ENCODE results near the gene TMA7B.
A peak's percentile ranks its signal among the peaks of the same experiment; 100 is the strongest.

The TMA7B gene

DNA sequence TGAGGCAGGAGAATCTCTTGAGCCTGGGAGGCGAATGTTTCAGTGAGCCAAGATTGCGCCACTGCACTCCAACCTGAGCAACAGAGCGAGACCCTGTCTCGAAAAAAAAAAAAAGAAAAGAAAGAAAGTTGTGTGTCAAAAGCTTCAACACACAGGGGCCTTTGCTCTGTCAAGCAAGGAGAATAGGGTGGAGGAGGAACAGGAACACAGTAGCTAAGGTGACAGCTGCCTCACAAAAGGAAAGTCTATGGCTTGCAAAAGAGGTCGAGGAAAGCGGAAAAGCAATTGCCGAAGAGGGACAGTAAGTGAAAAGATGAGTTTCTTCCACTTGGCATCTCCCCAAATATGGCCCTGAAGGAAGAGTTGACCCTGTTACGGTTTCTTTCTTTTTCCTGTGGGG, 26.5 kb upstream of the TMA7B start:
- DNase-seq: no peak

DNA sequence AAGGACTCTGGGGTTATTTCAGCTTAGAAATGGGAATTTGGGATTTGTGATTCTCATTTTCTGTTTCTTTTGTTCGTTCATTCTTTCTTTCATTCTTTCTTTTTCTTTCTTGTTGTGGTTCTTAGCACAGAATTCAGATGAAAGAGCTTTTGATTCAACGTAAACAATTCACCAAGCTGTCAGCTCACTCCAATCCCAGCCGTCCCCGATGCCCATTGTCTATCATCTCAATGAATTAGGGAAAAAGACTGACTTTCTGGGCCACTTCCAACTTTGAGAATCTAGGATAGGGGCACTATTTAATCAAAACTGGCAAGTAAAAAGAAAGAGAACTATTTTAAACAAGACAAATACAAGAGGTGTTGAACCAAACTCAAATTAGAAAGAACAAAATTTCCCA, 25.1 kb upstream of the TMA7B start:
- DNase-seq: no peak

DNA sequence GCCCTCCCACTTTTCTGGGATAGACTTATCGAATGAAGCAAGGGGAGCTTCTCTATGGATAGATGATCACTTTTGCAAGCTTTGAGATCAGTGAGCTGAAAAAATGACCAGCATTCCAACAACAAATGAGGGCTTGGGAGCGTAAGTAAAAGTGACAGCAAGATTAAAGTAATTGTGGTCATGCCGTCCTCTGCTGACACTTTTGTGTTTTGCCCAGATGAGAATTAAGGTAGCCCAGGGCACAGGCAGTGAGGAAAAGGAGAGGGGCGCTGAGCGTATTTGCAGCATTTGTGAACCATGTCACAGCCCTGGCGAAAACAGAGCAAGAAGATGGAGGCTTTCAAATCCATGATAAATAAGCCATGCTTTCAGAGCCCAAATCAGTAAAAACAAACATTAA, 24.6 kb upstream of the TMA7B start:
- DNase-seq: no peak

DNA sequence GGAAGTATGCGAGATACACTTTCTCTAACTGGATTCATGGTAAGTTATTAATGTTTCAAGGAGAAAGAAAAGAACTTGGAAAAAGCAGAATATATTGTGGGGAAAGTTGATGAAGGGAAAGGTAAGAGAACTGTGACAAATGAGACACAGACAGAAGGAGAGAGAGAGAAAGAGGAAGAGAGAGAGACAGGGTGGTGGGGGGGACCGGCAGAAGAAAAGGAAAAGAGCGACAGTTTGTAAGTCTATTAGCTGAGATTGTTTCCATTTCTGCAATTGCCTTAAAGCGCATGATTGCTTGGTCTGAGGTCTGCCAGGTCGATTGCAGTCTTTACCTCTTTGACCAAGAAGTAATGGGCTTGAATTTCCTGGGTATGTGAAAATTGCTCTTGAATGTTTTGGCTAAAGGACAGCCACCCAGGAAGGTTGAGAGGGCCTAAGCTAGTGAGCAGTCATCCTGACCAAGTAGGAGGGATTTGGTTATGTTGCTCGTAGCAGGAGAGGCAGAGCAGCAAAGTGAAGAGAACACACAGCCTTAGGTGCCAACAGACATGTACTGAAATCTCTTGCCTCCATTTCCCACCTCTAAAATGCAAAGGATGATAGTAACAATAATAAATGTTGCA, 23.6 kb upstream of the TMA7B start:
- DNase-seq: no peak

DNA sequence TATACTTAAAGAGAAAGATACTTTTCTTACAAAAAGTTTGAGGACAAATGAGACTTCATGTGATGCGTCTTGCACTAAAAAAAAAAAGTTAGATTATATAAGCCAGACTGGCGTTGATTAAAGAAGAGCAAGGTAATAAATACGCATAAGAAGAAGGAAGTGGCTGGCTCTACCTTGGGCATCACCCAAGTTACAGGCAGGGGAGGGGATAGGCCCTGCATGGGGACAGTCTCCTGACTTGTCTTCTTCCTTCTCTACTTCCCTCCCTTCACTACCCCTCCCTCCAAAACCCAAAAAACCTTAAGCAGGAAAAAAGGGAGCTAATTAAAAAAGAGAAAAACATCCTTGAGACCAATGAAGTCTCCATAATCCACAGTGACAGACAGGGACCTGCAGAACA, 22.3 kb upstream of the TMA7B start:
- no peak for DNase-seq

DNA sequence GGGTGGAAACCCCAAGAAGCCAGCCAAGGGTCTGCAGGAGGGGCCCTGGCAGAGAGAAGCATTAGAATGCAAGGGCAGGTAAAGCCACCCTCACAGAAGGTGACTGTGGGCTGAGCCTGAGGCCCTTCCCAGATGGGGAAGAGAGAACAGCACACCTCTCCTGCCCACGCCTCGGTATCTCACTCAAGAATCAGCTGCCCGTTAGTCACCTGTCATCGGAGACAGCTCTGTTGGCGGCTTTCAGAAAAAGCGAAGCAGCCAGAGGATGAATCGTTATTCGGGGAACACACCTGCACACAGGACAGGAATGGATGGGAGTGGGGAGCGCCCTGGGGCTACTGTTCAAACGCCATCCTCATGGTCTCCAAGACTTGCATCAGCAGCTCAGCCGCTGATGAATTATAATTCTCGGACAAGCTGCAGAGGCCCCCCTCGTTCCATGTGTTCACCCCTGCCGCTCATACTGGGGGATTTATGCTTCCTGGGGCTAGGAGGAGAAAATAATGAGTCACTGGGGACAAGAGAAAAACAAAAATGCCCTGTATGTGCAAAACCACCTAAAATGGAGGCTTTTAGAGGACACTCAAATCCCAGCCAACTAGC, 21.6 kb upstream of the TMA7B start:
- peak; percentile 39 for DNase-seq

DNA sequence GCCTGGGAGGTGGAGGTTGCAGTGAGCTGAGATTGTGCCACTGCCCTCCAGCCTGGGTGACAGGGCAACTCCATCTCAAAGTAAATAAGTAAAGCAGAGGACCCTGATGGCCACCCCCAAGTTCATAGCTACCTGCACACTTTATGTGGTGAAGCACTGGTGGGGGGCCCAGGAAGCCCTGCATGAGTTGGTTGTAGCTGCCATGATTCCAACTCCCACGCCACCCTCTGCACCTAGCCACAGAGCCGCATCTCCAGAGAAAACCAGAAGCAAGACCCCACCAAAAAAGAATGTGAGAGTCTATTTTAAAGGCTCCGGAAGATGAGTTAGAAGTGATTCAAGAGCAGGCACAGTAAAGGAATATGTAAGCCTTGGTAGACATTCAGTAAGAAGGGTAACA, 20.4 kb upstream of the TMA7B start:
- no peak for DNase-seq

DNA sequence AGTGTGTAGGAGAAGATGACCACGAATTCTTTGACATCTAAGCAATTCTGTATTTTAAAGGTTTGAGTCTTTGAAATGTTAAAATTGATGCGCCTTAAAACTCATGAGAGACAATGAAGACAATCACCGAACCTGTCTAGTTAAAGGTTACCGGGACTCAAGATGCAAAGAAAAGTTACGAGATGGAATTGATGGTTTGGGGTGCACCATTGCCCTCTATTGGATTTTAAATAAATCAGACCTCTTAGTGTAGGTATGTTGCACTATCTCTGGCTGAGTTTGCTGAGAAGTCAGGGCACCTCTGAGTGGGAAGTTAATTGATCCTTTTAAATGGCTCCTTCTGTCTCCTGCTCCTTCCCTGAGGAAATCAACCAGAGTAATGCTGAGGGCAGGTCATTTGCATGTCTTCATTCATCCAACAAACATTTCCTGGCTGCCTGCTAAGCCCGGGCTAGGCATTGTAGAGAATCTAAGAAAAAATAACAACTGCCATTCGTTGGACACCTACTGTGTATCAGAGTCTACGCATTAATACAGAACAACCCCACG, 19.4 kb upstream of the TMA7B start:
- DNase-seq: no peak

DNA sequence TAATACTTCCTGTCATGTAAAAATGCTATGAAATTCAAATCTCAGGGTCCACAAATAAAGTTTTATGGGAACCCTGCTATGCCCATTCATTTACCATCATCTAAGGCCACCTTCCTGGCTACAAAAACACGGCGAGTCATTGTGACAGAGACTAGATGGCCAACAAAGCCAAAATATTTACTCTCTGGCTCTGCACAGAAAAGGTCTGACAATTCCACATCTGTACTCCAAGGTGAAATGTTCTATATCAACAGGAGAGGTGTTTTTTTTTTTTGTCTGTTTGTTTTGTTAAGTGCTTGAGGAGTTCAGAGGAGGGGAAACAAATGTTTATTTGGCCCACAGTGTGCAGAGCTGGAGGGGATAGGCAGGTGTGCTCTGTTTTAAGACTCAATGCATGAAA, 18.6 kb upstream of the TMA7B start:
- no peak for DNase-seq

DNA sequence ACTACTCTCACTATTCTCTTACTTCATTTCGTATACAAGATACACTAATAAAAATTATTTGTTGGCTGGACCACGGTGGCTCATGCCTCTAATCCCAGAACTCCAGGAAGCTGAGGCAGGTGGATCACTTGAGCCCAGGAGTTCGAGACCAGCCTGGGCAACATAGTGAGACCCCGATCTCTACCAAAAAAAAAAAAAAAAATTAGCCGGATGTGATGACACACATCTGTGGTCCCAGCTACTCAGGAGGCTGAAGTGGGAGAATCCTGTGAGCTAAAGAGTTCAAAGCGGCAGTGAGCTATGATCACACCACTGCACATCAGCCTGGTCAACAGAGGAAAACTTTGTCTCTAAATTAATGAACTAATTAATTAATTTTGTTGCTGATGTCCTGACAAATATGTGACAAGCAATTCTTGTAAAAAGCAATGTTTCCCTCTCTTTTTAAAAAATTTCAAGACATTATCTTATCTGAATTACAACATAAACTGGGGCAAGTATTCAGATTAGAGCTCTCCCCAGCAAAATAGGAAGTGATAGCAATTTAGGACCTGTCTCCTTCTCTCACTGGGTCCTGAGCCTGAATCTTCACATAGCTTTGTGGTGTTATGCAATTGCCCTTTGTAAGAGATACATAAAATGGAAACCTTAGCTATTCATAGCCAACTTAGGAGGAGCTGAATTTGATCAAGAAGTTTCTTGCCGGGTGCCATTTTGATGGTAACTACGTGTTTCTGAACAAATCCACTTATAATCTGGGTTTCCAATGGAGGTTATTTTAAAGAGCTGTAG, 17.6 kb upstream of the TMA7B start:
- no peak for DNase-seq

DNA sequence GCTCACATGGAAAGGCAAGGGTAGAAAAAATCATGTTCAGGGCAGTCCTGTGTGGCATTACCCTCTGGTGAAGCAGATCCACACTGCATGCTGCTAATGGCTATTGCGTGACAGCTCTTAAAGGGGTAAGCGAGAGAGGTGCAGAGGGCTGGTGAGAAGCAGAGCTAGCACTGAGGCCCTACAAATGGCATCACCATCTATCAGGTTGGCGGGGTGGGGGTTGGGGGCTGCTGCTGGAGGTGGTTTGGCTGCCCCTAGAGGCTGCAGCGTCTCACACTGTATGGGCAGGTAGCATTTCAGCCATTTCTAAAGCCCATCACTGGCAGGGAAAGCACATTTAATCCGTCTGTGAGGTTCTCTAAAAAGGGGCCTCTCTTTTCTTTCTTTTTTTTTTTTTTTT, 16.9 kb upstream of the TMA7B start:
- DNase-seq: no peak

DNA sequence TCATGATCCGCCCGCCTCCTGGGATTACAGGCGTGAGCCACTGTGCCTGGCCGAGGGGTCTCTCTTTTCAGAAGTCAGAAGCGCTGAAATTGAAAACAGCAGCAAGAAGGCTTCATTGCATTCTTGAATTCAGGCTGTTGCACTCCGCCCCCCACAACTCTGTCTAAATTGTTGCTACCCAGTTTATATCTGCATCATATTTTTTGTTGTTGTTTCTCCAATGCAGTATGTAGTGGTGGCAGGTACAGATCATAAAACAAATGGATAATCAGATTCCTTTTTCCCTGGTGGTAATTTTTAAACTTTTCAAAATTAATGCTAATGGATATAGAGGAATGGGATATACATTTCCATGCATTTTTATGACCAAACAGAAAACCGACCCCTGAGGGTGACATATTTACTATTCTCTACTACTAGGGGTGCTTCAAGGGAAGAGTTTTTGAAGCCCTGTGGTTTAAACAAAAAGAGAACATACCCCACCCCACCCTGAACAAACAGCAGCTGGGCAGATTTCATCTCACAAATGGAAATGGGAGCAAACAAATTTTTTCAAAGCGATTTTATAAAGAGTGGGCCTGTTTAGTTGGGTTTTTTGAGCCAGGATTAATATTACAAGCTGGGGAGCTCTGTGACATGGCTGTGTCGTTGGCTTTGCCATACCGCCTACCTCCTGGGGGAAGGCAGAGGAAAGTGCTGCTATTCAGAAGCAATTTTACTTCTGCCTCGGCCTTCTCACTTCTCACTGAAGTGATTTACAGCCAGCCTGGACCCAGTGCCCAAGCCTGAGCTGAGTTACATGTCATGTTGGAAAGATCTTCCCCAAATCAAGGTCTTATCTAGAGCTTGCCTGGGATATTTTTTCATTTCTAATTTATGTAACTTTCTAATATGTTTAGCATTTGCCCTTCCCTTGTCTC, 16.0 kb upstream of the TMA7B start:
- no peak for DNase-seq

DNA sequence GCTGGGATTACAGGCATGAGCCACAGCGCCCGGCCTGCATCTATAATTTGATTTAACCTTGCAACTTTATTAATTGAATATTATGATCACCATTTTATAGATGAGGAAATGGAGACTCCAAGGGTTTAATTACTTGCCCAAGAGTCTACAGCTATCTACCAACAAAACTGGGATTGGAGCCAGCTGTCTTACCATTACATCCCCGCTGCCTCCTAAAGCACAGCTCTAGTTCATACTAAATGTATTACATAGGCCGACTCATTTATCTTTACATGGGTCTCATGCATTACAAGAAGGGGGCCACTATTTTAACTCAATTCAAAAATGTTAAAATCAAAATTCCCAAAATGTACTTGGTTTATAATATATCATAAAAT, 14.1 kb upstream of the TMA7B start:
- DNase-seq: no peak

DNA sequence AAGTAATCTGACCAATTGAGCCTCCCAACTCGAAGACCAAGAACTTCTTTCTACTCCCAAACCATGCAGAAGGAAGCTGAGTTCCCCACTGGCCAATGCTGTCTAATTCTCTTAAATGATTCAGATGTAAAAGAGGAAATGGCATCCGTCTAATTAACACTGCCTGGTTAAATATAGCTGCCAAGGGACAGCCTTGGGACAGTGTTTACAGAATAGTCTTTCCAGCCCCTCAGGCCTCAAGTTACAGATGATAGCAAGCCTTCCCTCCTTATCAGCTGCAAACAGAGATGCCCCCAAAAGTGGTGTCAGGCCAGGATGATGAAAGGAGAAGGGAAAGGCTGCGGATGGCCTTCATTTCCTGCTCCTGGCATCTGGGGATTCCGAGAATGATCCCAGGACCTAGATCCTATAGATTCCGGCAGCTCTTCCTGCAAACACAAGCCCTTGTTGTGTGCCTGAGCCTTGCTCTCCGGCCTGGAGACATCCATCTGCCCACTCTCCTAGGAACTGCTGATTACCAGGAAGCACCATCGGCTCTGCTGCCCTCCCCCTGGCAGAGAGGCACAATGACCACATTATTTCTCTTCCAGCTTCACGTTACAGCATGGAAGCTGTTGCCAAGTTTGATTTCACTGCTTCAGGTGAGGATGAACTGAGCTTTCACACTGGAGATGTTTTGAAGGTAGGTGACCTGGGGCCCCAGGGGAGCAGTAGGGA, 13.5 kb upstream of the TMA7B start:
- DNase-seq: no peak

DNA sequence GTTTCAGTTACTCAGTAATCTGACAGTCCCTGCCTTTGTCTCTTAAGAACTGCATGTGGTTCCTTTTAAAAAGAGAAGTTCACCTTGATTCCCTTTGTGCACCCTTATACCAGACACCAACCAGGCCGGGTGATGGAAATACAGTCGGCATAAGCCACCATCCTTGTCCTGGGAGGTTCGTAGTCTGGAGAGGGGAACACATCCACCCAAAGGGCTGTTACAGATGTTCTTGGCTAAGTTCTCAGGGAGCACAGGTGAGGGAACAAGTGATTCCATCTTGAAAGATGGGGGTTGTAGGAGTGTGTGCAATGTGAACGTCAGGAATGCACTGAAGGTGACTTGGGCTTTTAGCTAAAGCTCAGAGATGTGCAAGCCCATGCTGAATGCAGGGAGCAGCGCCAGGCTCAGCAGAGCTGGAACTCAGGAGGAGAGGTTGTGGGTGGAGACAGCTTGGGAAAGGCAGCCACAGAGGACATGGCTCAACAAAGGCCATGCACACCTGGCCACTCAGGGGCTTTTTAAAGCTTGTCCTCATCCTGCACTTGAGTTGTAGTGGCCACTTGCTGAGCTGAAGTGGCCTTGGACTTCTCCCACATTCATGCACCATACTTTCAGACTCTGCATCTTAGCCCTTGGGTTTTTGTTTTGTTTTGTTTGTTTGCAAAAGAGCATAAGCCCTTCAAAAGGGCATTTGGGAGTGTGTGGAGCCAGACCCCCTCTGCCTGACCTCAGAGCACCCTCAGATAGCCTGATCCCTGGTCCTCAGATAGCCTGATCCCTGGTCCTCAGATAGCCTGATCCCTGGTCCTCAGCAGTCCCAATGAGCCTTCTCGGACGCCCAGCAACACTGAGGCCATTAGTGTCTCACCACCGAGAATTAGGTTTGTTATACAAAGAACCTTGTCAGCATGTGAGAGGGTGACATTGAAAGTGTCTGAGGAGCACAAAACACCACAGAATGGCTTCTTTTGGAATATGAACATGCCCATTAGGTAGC, 12.7 kb upstream of the TMA7B start:
- DNase-seq: no peak

DNA sequence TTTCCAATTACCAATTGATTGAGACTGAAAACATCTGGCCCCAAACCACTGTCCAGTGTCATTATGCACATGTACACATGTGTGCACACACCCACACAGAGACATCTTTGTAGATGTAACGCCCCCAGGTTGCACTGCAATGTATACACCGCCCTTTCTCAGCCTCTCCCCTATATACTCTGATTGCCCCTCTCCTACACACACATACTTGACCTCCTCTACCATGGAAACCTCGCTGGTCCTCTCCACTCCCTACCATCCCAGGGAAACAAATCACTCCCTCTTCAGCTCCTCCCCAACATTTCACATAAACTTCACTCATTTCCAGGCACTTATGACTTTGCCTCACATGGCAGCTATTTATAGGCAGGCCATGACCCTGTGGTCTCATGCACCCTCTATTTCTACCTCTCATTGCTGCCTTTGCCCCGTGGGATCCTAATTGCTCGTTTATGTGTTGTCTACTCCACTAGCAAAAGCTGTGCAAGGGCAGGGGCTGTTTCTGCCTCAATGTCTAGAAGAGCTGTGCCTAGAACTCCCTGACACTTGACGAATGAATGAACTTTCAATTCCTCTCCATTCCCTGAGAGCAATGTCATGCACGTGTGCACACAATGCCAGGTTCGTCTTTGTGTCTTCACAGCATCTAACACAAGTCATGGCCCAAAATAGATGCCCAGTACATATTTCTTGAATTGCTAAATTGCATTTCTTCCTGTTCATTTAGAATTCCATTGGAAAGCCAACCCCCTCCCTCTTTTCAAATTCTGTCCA, 10.0 kb upstream of the TMA7B start:
- no peak for DNase-seq

DNA sequence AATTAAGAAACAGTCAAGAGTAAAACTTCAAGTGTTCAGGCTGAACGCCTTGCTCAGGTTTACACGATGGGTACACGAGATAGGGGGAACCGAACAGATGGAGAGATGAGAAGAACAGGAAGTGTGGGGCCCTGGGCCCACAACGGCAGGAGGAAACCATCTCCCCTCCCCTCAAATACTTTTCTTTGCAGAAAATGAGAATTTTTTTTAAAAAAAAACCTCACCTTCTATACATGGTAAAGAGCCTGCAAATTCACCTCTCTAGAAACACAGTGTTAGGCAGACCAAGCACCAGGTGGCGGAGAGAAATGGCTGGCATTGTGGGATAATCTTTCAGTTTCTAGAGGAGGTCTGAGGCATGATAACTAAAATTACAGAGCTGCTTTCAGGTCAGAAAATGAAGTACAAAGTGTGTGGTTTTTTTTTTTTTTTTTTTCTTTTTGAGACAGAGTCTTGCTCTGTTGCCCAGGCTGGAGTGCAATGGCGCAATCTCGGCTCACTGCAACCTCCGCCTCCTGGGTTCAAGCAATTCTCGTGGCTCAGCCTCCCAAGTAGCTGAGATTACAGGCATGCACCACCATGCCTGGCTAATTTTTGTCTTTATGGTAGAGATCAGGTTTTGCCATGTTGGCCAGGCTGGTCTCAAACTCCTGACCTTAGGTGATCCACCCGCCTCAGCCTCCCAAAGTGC, 8.4 kb upstream of the TMA7B start:
- DNase-seq: peak; percentile 38

DNA sequence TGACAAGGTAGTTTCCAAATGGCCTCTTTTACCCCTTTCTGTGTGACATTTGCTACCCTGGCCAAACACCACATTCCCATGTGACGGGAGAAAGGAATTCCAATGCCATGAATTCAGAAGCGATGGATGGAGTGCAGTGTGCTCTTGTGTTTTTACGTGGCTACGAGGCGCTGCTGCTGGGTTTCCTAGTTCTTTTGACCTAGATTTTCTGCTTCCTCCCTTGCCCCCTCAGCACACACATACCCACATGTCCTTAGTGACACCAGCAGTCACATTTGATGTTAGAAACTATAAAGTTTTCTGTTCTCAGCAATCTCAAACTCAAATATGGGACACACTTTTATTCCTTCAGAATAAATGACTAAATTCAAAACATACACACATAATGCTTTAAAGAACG, 7.8 kb upstream of the TMA7B start:
- no peak for DNase-seq

DNA sequence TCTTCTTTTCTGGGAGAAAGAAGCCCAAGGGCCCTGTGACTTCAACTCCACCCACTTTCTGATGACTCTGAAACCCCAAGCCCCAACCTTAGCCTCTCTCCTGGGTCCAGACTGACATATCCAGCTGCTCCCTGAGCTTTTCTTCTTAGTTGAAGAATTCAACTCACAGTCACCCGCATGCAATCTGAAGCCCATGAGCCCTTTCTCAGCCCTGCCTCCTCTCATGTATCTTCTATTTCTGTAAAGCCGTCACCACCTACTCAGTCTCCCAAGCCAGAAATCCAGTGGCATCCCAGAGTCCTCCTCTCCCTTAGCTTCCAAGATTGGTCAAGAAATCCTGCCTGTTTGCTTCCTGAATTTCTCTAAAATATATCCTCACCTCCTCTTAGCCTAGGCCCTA, 7.1 kb upstream of the TMA7B start:
- DNase-seq: no peak

DNA sequence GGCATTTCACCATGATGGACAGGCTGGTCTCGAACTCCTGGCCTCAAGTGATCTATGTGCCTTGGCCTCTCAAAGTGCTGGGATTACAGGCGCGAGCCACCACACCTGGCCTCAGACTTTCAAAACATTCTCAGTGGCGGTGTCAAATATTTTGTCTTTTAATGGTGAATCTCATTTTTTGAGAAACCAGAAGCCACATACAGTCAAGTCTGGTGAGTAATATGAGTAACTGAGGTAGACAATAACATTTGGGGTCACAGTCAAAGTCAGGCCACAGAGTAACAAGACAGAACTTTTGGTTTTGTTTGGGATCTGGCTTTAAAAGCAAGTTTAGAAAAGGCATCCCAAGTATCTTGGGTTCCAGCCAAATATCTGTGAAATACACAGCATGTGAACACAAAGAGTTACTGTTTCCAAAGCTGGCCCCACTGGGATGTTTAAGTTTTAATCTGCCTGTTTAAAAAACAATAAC, 5.6 kb upstream of the TMA7B start:
- peak; percentile 63 for DNase-seq
